LNCaP clone FGC (cell line): ENCODE data around the gene CELF5.
"Not testable (repeated sequence)": the region's sequence is repeated elsewhere in the genome, so short reads cannot be mapped to it uniquely, and the experiment has no call there.

Experiments used
- DNase-seq: peaks from one replicate; pipeline ENCODE4 v3.0.0-alpha.2; 2011; ENCODE audit warnings: low read depth
- H3K4me3 ChIP-seq: 2 replicates; pipeline ENCODE4 v1.5.1; 2011; ENCODE audit warnings: mild to moderate bottlenecking, low read depth, low read length, control low read depth
- TF ChIP-seq, protein P1 (sequence below): IDR thresholded peaks from 2 replicates; pipeline ENCODE4 v1.5.1; 2012; ENCODE audit warnings: mild to moderate bottlenecking; ENCODE audit not compliant: control insufficient read depth, insufficient read depth; ENCODE audit errors: extremely low read depth

CELF5 gene

DNA sequence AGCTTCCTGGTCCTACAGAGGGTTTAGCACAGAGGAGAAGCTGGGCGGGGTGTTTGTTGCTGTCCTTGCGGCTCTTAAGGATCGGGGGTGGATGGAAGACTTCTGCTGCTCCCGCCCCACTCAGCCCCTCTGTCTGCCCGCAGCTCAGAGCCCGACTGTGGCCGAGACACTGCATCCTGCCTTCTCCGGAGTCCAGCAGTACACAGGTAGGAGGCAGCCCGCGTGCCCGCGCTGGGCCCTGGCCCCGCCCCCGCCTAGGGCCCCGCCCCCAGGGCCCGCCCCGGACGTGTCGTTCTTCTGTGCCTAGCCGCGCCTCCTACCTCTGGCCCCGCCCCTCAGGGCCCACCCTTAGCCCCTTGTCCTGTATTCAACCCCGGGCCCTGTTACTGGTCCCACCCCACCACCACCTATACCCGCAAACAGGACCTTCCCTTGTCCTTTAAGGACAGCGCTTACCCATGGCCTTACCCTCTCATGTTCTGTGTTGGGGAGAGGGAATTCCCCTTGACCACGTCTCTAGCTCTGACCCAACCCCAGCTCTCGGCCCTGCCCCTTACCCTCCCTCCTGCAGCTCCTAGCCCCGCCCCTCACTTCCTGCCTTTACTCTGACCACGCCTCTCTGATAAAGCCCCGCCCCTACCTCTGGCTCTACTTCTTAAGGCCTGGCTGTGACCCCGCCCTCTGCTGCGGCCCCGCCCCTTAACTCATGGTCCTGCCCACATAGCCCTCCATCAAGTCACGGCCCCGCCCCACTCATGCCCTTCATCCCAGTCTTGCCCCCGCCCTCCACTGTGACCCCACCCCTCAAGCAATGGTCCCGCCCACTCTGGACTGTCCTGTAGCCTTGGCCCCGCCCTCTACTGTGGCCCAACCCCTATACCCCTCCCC is 60.5 kb downstream of the CELF5 start:
- TF ChIP-seq, protein P1, sequence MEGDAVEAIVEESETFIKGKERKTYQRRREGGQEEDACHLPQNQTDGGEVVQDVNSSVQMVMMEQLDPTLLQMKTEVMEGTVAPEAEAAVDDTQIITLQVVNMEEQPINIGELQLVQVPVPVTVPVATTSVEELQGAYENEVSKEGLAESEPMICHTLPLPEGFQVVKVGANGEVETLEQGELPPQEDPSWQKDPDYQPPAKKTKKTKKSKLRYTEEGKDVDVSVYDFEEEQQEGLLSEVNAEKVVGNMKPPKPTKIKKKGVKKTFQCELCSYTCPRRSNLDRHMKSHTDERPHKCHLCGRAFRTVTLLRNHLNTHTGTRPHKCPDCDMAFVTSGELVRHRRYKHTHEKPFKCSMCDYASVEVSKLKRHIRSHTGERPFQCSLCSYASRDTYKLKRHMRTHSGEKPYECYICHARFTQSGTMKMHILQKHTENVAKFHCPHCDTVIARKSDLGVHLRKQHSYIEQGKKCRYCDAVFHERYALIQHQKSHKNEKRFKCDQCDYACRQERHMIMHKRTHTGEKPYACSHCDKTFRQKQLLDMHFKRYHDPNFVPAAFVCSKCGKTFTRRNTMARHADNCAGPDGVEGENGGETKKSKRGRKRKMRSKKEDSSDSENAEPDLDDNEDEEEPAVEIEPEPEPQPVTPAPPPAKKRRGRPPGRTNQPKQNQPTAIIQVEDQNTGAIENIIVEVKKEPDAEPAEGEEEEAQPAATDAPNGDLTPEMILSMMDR = no peak
- DNase-seq = no peak
- H3K4me3 ChIP-seq = no peak overlapping the region

DNA sequence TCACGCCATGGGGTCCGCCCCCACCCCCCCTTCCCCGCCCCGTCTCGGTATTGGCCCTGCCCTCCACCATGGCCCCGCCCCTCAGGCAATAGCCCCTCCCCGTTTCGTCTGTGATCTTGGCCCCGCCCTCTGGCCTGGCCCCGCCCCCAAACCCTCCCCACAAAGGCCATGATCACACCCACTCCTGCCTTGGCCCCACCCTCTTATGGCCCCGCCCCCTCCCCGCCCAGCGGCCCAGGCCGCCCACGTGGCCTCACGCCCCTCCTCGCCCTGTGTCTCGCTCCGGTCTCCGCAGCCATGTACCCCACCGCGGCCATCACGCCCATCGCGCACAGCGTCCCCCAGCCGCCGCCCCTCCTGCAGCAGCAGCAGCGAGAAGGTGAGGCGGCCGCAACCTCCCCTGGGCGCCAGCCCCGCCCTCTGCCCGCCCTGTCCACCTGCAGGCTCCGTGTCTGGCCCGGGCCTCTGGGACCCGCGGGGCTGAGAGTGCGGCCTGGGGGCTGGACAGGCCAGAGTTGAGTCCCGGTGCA is 61.3 kb downstream of the CELF5 start:
- no peak overlapping the region for H3K4me3 ChIP-seq
- DNase-seq = no peak
- TF ChIP-seq, protein P1 = no peak

DNA sequence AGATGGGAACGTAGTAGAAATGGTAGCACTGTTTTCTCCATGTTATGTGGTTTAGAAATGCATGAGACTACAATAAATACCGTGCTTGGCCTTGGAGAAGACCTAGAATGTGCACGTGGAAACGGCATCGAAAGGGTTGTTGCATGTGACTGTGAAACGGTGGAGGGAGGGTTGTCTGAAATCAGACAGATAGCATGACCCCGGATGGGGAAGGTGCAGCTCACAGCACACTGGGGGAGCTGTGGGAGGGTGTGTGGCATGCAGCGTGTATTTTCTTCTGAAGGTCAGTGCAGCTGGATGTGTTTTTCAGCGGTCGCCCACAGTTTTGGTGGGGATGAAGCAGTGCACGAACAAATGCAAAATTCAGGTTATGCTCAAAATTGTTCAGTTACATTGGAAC is 63.4 kb downstream of the CELF5 start:
- TF ChIP-seq, protein P1 = no peak
- H3K4me3 ChIP-seq = no peak overlapping the region

DNA sequence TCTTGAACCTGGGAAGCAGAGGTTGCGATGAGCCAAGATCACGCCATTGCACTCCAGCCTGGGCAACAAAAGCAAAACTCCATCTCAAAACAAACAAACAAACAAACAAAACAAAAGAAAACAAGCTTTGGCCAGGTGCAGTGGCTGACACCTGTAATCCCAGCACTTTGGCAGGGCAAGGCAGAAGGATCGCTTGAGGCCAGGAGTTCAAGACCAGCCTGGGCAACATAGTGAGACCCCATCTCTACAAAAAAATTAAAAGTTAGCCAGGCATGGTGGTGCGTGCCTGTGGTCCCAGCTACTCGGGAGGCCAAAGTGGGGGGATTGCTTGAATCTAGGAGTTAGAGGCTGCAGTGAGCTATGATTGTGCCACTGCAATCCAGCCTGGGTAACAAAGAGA is 64.0 kb downstream of the CELF5 start:
- not testable (repeated sequence) for H3K4me3 ChIP-seq, DNase-seq

More for the DNA sequence above, 63.4 kb downstream of the CELF5 start:
- no peak for DNase-seq

DNA sequence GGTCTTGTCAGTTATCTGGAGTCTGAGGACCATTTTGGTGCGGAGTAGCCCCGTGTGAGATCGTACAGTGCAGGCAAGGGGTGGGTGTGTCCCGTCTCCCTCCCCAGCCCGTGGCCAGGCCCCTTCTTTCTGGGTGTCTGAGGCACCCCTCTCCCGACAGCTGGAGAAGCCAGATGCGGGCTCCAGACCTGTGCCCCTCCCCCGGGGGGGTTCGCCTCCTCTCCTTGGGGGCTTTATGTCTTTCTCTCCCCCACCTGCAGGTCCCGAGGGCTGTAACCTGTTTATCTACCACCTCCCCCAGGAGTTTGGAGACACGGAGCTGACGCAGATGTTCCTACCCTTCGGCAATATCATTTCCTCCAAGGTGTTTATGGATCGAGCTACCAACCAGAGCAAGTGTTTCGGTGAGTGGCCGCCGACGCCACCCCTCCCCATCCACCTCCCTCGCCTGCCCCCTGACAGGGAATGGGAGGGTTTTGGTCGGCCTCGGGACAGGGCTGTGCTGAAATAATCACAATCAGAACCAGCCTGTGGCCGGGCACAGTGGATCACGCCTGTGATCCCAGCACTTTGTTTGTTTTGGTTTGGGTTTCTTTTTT is 65.6 kb downstream of the CELF5 start:
- TF ChIP-seq, protein P1 = no peak
- H3K4me3 ChIP-seq = peak overlapping the region; percentile 7; the same call in 1 of the 2 replicates
- no peak for DNase-seq

DNA sequence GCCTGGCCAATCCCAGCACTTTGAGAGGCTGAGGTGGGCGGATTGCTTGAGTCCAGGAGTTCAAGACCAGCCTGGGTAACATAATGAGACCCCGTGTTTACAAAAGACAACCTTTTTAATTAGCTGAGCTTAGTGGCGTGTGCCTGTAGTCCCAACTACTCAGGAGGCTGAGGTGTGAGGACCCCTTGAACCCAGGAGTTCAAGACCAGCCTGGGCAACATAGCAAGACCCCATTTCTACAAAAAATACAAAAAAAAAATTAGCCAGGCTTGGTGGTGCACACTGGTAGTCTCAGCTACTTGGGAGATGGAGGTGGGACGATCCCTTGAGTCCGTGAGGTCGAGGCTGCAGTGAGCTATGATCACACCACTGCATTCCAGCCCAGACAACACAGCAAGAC is 66.4 kb downstream of the CELF5 start:
- DNase-seq, H3K4me3 ChIP-seq: not testable (repeated sequence)

DNA sequence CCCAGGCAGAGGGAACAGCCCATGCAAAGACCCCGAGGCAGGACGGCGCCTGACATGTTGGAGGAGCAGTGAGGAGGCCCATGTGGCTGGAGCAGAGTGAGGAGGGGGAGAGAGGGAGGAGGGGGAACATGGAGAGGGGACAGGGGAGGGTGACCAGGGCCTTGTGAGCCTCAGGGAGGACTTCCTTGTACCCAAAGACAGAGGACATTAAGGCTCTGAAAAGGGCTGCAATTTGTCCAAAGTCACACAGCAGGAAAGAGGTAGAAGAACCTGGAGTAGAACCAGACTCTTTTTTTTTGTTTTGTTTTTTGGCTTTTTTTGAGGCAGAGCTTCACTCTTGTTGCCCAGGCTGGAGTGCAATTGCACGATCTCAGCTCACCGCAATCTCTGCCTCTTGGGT is 67.2 kb downstream of the CELF5 start:
- TF ChIP-seq, protein P1 = no peak
- no peak for DNase-seq
- H3K4me3 ChIP-seq = no peak overlapping the region
